Non-pigmented ciliary epithelial cell (primary cell): ENCODE data around the gene NPC1L1.
"Not testable (repeated sequence)": the region's sequence is repeated elsewhere in the genome, so short reads cannot be mapped to it uniquely, and the experiment has no call there.

Source experiments
- DNase-seq: peaks from one replicate; pipeline ENCODE4 v3.0.0-alpha.2; 2010; ENCODE audit warnings: low read depth

Gene NPC1L1

GRCh38 chr7:44564606-44565005, 23.5 kb upstream of the NPC1L1 start:
- no peak for DNase-seq

- no peak for DNase-seq
Observed at GRCh38 chr7:44563171-44563679, 22.1 kb upstream of the NPC1L1 start.

GRCh38 chr7:44562622-44562962, 21.5 kb upstream of the NPC1L1 start:
- not testable (repeated sequence) for DNase-seq

- DNase-seq = no peak
Observed at GRCh38 chr7:44561962-44562621, 21.0 kb upstream of the NPC1L1 start.

GRCh38 chr7:44561481-44561880, 20.4 kb upstream of the NPC1L1 start:
- DNase-seq = no peak

- no peak for DNase-seq
Observed at GRCh38 chr7:44559485-44559884, 18.4 kb upstream of the NPC1L1 start.

- DNase-seq = no peak
Observed at GRCh38 chr7:44557485-44557884, 16.4 kb upstream of the NPC1L1 start.

- DNase-seq = no peak
Observed at GRCh38 chr7:44555350-44555749, 14.2 kb upstream of the NPC1L1 start.

- DNase-seq = not testable (repeated sequence)
Observed at GRCh38 chr7:44552473-44553005, 11.4 kb upstream of the NPC1L1 start.

GRCh38 chr7:44549457-44549856, 8.3 kb upstream of the NPC1L1 start:
- DNase-seq = no peak

GRCh38 chr7:44548893-44549292, 7.8 kb upstream of the NPC1L1 start:
- DNase-seq = no peak

GRCh38 chr7:44547536-44548231, 6.6 kb upstream of the NPC1L1 start:
- no peak for DNase-seq

GRCh38 chr7:44541876-44542610, 913 bp upstream of the NPC1L1 start:
- no peak for DNase-seq

- DNase-seq = no peak
Observed at GRCh38 chr7:44540592-44541027, 520 bp downstream of the NPC1L1 start.

- DNase-seq = no peak
Observed at GRCh38 chr7:44539669-44540506, 1.2 kb downstream of the NPC1L1 start.

- no peak for DNase-seq
Observed at GRCh38 chr7:44538798-44539668, 2.1 kb downstream of the NPC1L1 start.

GRCh38 chr7:44538093-44538797, 2.9 kb downstream of the NPC1L1 start:
- DNase-seq = no peak

- no peak for DNase-seq
Observed at GRCh38 chr7:44537442-44537841, 3.7 kb downstream of the NPC1L1 start.

GRCh38 chr7:44536090-44536489, 5.0 kb downstream of the NPC1L1 start:
- DNase-seq = no peak
